Lower lobe of right lung (tissue), 2 donors: ENCODE data around the gene LGSN. TPM values are rescaled to one million over a fixed set of nuclear protein-coding genes. Genes with fewer than 3 reads are reported as not detected.
"Not testable (repeated sequence)": the region's sequence is repeated elsewhere in the genome, so short reads cannot be mapped to it uniquely, and the experiment has no call there.

ENCODE experiments used
- ATAC-seq, 2 donors: fragments of 200-7000 bp; cut with Tn5 transposase; one replicate each; pipeline ENCODE4 v1.9.1; 2020 to 2022; ENCODE audit warnings: mild to moderate bottlenecking in 2 of 2, moderate library complexity in 2 of 2
- DNase-seq: peaks from one replicate; pipeline ENCODE4 v3.0.0-alpha.2; 2020
- H3K27ac ChIP-seq: fragments of 200-600 bp; one replicate; pipeline ENCODE4 v1.8.0; 2022
- H3K27me3 ChIP-seq: fragments of 200-600 bp; one replicate; pipeline ENCODE4 v1.8.0; 2022; ENCODE audit warnings: low read depth
- H3K36me3 ChIP-seq: fragments of 200-600 bp; one replicate; pipeline ENCODE4 v1.8.0; 2022; ENCODE audit warnings: mild to moderate bottlenecking
- H3K4me1 ChIP-seq: fragments of 200-600 bp; one replicate; pipeline ENCODE4 v1.8.0; 2022
- H3K4me3 ChIP-seq: fragments of 200-600 bp; one replicate; pipeline ENCODE4 v1.8.0; 2022; ENCODE audit warnings: mild to moderate bottlenecking
- H3K9me3 ChIP-seq: fragments of 200-600 bp; one replicate; pipeline ENCODE4 v1.8.0; 2022
- CTCF ChIP-seq: fragments of 200-600 bp; IDR thresholded peaks from one replicate; pipeline ENCODE4 v1.8.0; 2022; ENCODE audit warnings: antibody characterized with exemption, mild to moderate bottlenecking
- intact Hi-C: fragments of 100-400 bp; cut with DNase I; formaldehyde crosslinking; loops from one replicate; pipeline ENCODE4 v1.11.0; 2022
- total RNA-seq: library from RNA; stranded (reverse); fragmentation: NEBNext Ultra II Directional; extraction: Animal tissue kit (Norgen Biotek cat#: 25700); gene quantifications from one replicate; pipeline ENCODE4 v1.2.1, GENCODE V29; 2021
- donor health status: DM: no; HTN: yes; CAD: no; lungs with severe emphysema.

The LGSN gene
- total RNA-seq, 1 donor from 2014 or later = 1.7 TPM

- no peaks in the 10 kb centered on the region for H3K36me3 ChIP-seq
These were observed 26.5 kb upstream of the LGSN start for GRCh38 chr6:63346217-63346835.

GRCh38 chr6:63340351-63340750 is 20.6 kb upstream of the LGSN start:
- H3K4me1 ChIP-seq = no peaks in the 10 kb centered on the region
- no peak overlapping the region for H3K27ac ChIP-seq
- no peaks in the 10 kb centered on the region for H3K9me3 ChIP-seq
- no peaks in the 10 kb centered on the region for H3K27me3 ChIP-seq
- TF ChIP-seq CTCF = no peak
- DNase-seq (no peak), ATAC-seq (no peak)
- intact Hi-C loops = no loop called here
- H3K36me3 ChIP-seq = no peaks in the 10 kb centered on the region
- H3K4me3 ChIP-seq = no peak overlapping the region

More at GRCh38 chr6:63346217-63346835, 26.5 kb upstream of the LGSN start:
- DNase-seq (no peak), ATAC-seq (no peak)
- no peaks in the 10 kb centered on the region for H3K9me3 ChIP-seq
- H3K4me1 ChIP-seq = no peaks in the 10 kb centered on the region
- no peak for TF ChIP-seq CTCF
- H3K27me3 ChIP-seq = no peaks in the 10 kb centered on the region
- no peak overlapping the region for H3K27ac ChIP-seq
- H3K4me3 ChIP-seq = no peak overlapping the region
- intact Hi-C loops = no loop called here

- H3K36me3 ChIP-seq, H3K27me3 ChIP-seq, H3K27ac ChIP-seq, H3K4me3 ChIP-seq, H3K4me1 ChIP-seq, H3K9me3 ChIP-seq, ATAC-seq, DNase-seq, intact Hi-C loops: not testable (repeated sequence)
These were observed 14.9 kb upstream of the LGSN start for GRCh38 chr6:63334652-63335051.

GRCh38 chr6:63333440-63333839 is 13.7 kb upstream of the LGSN start:
- intact Hi-C loops = no loop called here
- Histone ChIP-seq H3K4me3 (no peak overlapping the region), H3K27me3 (no peaks in the 10 kb centered on the region), H3K9me3 (no peaks in the 10 kb centered on the region), H3K36me3 (no peaks in the 10 kb centered on the region), H3K4me1 (no peaks in the 10 kb centered on the region), H3K27ac (no peak overlapping the region)
- no peak for DNase-seq
- TF ChIP-seq CTCF = no peak
- ATAC-seq = no peak

GRCh38 chr6:63326630-63327029 is 6.8 kb upstream of the LGSN start:
- intact Hi-C loops, H3K36me3 ChIP-seq, H3K27me3 ChIP-seq, H3K9me3 ChIP-seq, DNase-seq, ATAC-seq, H3K4me1 ChIP-seq, H3K4me3 ChIP-seq, H3K27ac ChIP-seq: not testable (repeated sequence)

- Histone ChIP-seq H3K27me3 (no peaks in the 10 kb centered on the region), H3K4me3 (no peak overlapping the region), H3K36me3 (no peaks in the 10 kb centered on the region), H3K27ac (no peak overlapping the region), H3K9me3 (no peaks in the 10 kb centered on the region), H3K4me1 (no peaks in the 10 kb centered on the region)
- ATAC-seq (no peak), DNase-seq (no peak)
- intact Hi-C loops = no loop called here
- TF ChIP-seq CTCF = no peak
These were observed 3.2 kb upstream of the LGSN start for GRCh38 chr6:63322981-63323380.
